ENCODE results near the gene TRIO.

TRIO gene

GRCh38 chr5:14127587-14127986 is 15.6 kb upstream of the TRIO start:
- TF ChIP-seq ZNF384 (IDR thresholded peaks at IDR 0.05), result no peak
- TF ChIP-seq NFRKB (IDR thresholded peaks at IDR 0.05), result no peak
- no peak for TF ChIP-seq FOXA1 (IDR thresholded peaks at IDR 0.05)
- TF ChIP-seq, protein P1, sequence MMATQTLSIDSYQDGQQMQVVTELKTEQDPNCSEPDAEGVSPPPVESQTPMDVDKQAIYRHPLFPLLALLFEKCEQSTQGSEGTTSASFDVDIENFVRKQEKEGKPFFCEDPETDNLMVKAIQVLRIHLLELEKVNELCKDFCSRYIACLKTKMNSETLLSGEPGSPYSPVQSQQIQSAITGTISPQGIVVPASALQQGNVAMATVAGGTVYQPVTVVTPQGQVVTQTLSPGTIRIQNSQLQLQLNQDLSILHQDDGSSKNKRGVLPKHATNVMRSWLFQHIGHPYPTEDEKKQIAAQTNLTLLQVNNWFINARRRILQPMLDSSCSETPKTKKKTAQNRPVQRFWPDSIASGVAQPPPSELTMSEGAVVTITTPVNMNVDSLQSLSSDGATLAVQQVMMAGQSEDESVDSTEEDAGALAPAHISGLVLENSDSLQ (IDR thresholded peaks at IDR 0.05), result no peak
- no peak for TF ChIP-seq LEF1 (IDR thresholded peaks at IDR 0.05; ENCODE audit: borderline replicate concordance)
- no peak for DNase-seq (ENCODE audit: extremely low spot score)
- ChIA-PET CTCF (no interaction called here), POLR2A (no interaction called here)

GRCh38 chr5:14128079-14128478 is 15.1 kb upstream of the TRIO start:
- no peak for DNase-seq (ENCODE audit: extremely low spot score)
- POLR2A ChIA-PET, result no interaction called here
- CTCF ChIA-PET, result no interaction called here
- TF ChIP-seq ARNT (IDR thresholded peaks at IDR 0.05) (no peak), L3MBTL2 (conservative IDR thresholded peaks at IDR 0.05) (no peak), TARDBP (IDR thresholded peaks at IDR 0.05) (no peak), ELF4 (IDR thresholded peaks at IDR 0.05) (no peak), CTBP1 (IDR thresholded peaks at IDR 0.05; ENCODE audit: borderline replicate concordance) (no peak), ZNF384 (IDR thresholded peaks at IDR 0.05) (no peak), NFRKB (IDR thresholded peaks at IDR 0.05) (no peak), BHLHE40 (IDR thresholded peaks at IDR 0.05; ENCODE audit: borderline replicate concordance) (no peak), SUZ12 (IDR thresholded peaks at IDR 0.05) (no peak), FOXA1 (IDR thresholded peaks at IDR 0.05) (no peak), LEF1 (IDR thresholded peaks at IDR 0.05; ENCODE audit: borderline replicate concordance) (no peak), FOXM1 (IDR thresholded peaks at IDR 0.05; ENCODE audit: borderline replicate concordance) (no peak), FOXK2 (IDR thresholded peaks at IDR 0.05) (no peak), SP1 (IDR thresholded peaks at IDR 0.05) (no peak), HDGF (IDR thresholded peaks at IDR 0.05; ENCODE audit: borderline replicate concordance) (no peak)
- TF ChIP-seq, protein P1 (IDR thresholded peaks at IDR 0.05), result no peak

DNA sequence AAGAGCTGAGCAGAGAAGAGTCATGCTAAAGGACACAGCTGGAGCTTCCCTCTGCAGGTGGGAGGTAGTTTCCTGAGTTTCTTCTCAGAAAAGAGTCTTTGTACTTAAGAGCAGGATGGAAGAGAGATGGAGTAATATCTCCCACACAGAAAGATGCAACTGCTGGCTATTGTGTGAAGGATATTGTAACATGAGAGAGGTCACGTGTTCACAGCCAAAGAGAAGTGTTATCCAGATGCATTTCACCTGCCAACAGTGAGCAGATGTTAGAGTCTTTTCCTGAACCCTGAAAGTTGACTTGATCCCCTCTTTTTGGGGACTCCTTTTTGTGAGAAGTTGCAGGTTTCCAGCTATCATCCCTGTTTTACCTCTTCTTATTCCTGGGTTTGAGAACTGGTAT is 14.0 kb upstream of the TRIO start:
- no peak for DNase-seq (ENCODE audit: extremely low spot score)
- CTCF ChIA-PET, result no interaction called here
- no peak for TF ChIP-seq ELF4 (IDR thresholded peaks at IDR 0.05)
- TF ChIP-seq ARNT (IDR thresholded peaks at IDR 0.05), result no peak
- TF ChIP-seq HDGF (IDR thresholded peaks at IDR 0.05; ENCODE audit: borderline replicate concordance), result no peak
- TF ChIP-seq LEF1 (IDR thresholded peaks at IDR 0.05; ENCODE audit: borderline replicate concordance), result no peak
- TF ChIP-seq BHLHE40 (IDR thresholded peaks at IDR 0.05; ENCODE audit: borderline replicate concordance), result no peak
- TF ChIP-seq ZNF384 (IDR thresholded peaks at IDR 0.05), result no peak
- no peak for TF ChIP-seq TARDBP (IDR thresholded peaks at IDR 0.05)
- no peak for TF ChIP-seq FOXK2 (IDR thresholded peaks at IDR 0.05)
- no peak for TF ChIP-seq FOXM1 (IDR thresholded peaks at IDR 0.05; ENCODE audit: borderline replicate concordance)
- no peak for TF ChIP-seq FOXA1 (IDR thresholded peaks at IDR 0.05)
- TF ChIP-seq, protein P1 (IDR thresholded peaks at IDR 0.05), result no peak
- TF ChIP-seq NFRKB (IDR thresholded peaks at IDR 0.05), result no peak
- TF ChIP-seq SP1 (IDR thresholded peaks at IDR 0.05), result no peak
- no peak for TF ChIP-seq L3MBTL2 (conservative IDR thresholded peaks at IDR 0.05)
- TF ChIP-seq CTBP1 (IDR thresholded peaks at IDR 0.05; ENCODE audit: borderline replicate concordance), result no peak
- TF ChIP-seq SUZ12 (IDR thresholded peaks at IDR 0.05), result no peak
- POLR2A ChIA-PET, result no interaction called here

GRCh38 chr5:14131855-14132503 is 11.2 kb upstream of the TRIO start:
- POLR2A ChIA-PET, result interaction anchor here (0.7 to 1.6 kb wide), 4 partner anchors 10 to 25 kb away, joined by 3 to 4 read pairs (median 4); no protein-coding TSS in a partner anchor
- TF ChIP-seq ZNF384 (IDR thresholded peaks at IDR 0.05), result no peak
- TF ChIP-seq, protein P1 (IDR thresholded peaks at IDR 0.05), result peak; percentile 84
- DNase-seq (ENCODE audit: extremely low spot score), result peak; percentile 28
- CTCF ChIA-PET, result interaction anchor here (0.7 to 1.5 kb wide), 4 partner anchors 9 to 138 kb away, joined by 3 to 6 read pairs (median 4); no protein-coding TSS in a partner anchor

DNA sequence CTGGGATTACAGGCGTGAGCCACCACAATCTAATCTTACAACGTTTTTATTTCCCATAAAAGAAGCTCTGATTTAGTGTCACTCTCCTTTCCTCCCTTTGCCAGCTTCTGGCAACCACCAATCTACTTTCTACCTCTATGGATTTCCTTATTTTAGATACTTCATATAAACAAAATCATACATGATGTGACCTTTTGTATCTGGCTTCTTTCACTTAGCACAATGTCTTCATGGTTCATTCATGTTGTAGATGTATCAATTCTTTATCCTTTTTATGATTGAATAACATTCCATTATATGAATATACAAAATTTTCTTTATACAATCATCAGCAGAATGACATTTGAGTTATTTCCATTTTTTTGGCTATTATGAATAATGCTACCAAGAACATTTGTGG is 9.7 kb upstream of the TRIO start:
- POLR2A ChIA-PET, result interaction anchor here (1.6 kb wide), 2 partner anchors 12 to 23 kb away, joined by 4 read pairs; no protein-coding TSS in a partner anchor
- TF ChIP-seq L3MBTL2 (conservative IDR thresholded peaks at IDR 0.05) (no peak), HDGF (IDR thresholded peaks at IDR 0.05; ENCODE audit: borderline replicate concordance) (no peak), ELF4 (IDR thresholded peaks at IDR 0.05) (no peak), ARNT (IDR thresholded peaks at IDR 0.05) (no peak)
- DNase-seq (ENCODE audit: extremely low spot score), result no peak
- CTCF ChIA-PET, result interaction anchor here (1.2 kb wide), 1 partner anchor 12 kb away, joined by 4 read pairs; no protein-coding TSS in a partner anchor

- ChIA-PET POLR2A (no interaction called here), CTCF (interaction anchor here (0.7 kb wide), 1 partner anchor 144 kb away, joined by 3 read pairs; no protein-coding TSS in a partner anchor)
- DNase-seq (ENCODE audit: extremely low spot score), result no peak
- TF ChIP-seq ARNT (IDR thresholded peaks at IDR 0.05) (no peak), SUZ12 (IDR thresholded peaks at IDR 0.05) (no peak), TARDBP (IDR thresholded peaks at IDR 0.05) (no peak), NFRKB (IDR thresholded peaks at IDR 0.05) (no peak), SP1 (IDR thresholded peaks at IDR 0.05) (no peak), LEF1 (IDR thresholded peaks at IDR 0.05; ENCODE audit: borderline replicate concordance) (no peak), L3MBTL2 (conservative IDR thresholded peaks at IDR 0.05) (no peak), ZNF384 (IDR thresholded peaks at IDR 0.05) (no peak), FOXM1 (IDR thresholded peaks at IDR 0.05; ENCODE audit: borderline replicate concordance) (no peak), BHLHE40 (IDR thresholded peaks at IDR 0.05; ENCODE audit: borderline replicate concordance) (no peak), FOXA1 (IDR thresholded peaks at IDR 0.05) (no peak), FOXK2 (IDR thresholded peaks at IDR 0.05) (no peak), ELF4 (IDR thresholded peaks at IDR 0.05) (no peak), CTBP1 (IDR thresholded peaks at IDR 0.05; ENCODE audit: borderline replicate concordance) (no peak), HDGF (IDR thresholded peaks at IDR 0.05; ENCODE audit: borderline replicate concordance) (no peak)
- TF ChIP-seq, protein P1 (IDR thresholded peaks at IDR 0.05), result no peak
These were observed 9.1 kb upstream of the TRIO start for GRCh38 chr5:14134083-14134482.
